HepG2 (cell line): Measurements from ENCODE around the gene TIA1. TPM values are rescaled to one million over a fixed set of nuclear protein-coding genes. Genes with fewer than 3 reads are reported as not detected.

Source experiments
- CREM ChIP-seq, 2 experiments: sonication (generic) in 1 of 2; formaldehyde crosslinking in 1 of 2; IDR thresholded peaks; 2 replicates each; pipeline versions ENCODE4 v1.4.0 to v1.6.1; 2016 to 2020; ENCODE audit warnings: antibody characterized with exemption in 1 of 2, mild to moderate bottlenecking in 1 of 2, missing genetic modification reagents in 1 of 2
- GPBP1L1 ChIP-seq: sonication (generic); formaldehyde crosslinking; IDR thresholded peaks from 2 replicates; pipeline ENCODE4 v1.5.0; 2020; ENCODE audit warnings: mild to moderate bottlenecking, missing genetic modification reagents
- IKZF4 ChIP-seq: sonication (generic); formaldehyde crosslinking; IDR thresholded peaks from 2 replicates; pipeline ENCODE4 v1.5.1; 2020; ENCODE audit warnings: borderline replicate concordance, mild to moderate bottlenecking, low read depth, missing genetic modification reagents; ENCODE audit errors: not compliant biosample characterization
- KDM2A ChIP-seq: sonication (generic); formaldehyde crosslinking; IDR thresholded peaks from 2 replicates; pipeline ENCODE4 v1.4.0; 2020; ENCODE audit warnings: low read depth, missing genetic modification reagents, borderline replicate concordance
- MAF1 ChIP-seq: sonication (generic); formaldehyde crosslinking; IDR thresholded peaks from 2 replicates; pipeline ENCODE4 v1.5.0; 2020; ENCODE audit warnings: missing genetic modification reagents, borderline replicate concordance
- MAFG ChIP-seq: sonication (generic); formaldehyde crosslinking; IDR thresholded peaks from 2 replicates; pipeline ENCODE4 v1.5.1; 2020; ENCODE audit warnings: mild to moderate bottlenecking, missing genetic modification reagents
- NFKBIZ ChIP-seq: IDR thresholded peaks from 2 replicates; pipeline ENCODE4 v1.6.1; 2018; ENCODE audit warnings: missing genetic modification reagents, missing compliant biosample characterization
- NKX3-1 ChIP-seq: sonication (generic); formaldehyde crosslinking; IDR thresholded peaks from 2 replicates; pipeline ENCODE4 v1.5.0; 2020; ENCODE audit warnings: missing genetic modification reagents
- NR3C1 ChIP-seq: sonication (generic); formaldehyde crosslinking; IDR thresholded peaks from 2 replicates; pipeline ENCODE4 v1.4.0; 2020; ENCODE audit warnings: missing genetic modification reagents
- ONECUT2 ChIP-seq: sonication (generic); formaldehyde crosslinking; IDR thresholded peaks from 2 replicates; pipeline ENCODE4 v1.4.0; 2020; ENCODE audit warnings: missing genetic modification reagents
- PRPF4 ChIP-seq: fragments of 200-400 bp; formaldehyde crosslinking; IDR thresholded peaks from 2 replicates; pipeline ENCODE4 v1.6.1; 2016; ENCODE audit warnings: low read length, low read depth; ENCODE audit not compliant: poor library complexity, severe bottlenecking
- RXRA ChIP-seq: sonication (generic); formaldehyde crosslinking; IDR thresholded peaks from 2 replicates; pipeline ENCODE4 v1.5.1; 2020; ENCODE audit warnings: missing genetic modification reagents
- SMC3 ChIP-seq: IDR thresholded peaks from 2 replicates; pipeline ENCODE4 v1.6.1; 2011; ENCODE audit warnings: low read length, improper control_type of control experiment
- USF2 ChIP-seq, 2 experiments: sonication (generic) in 1 of 2; formaldehyde crosslinking in 1 of 2; IDR thresholded peaks; 2 replicates each; pipeline versions ENCODE4 v1.5.1 to v1.6.1; 2011 to 2020; ENCODE audit warnings: borderline replicate concordance in 1 of 2, low read depth in 1 of 2, low read length in 1 of 2, mild to moderate bottlenecking in 1 of 2, missing genetic modification reagents in 1 of 2, moderate library complexity in 1 of 2
- ZBTB43 ChIP-seq: sonication (generic); formaldehyde crosslinking; conservative IDR thresholded peaks from 2 replicates; pipeline ENCODE4 v1.4.0; 2020; ENCODE audit warnings: missing genetic modification reagents
- ZMAT3 ChIP-seq: sonication (generic); formaldehyde crosslinking; conservative IDR thresholded peaks from 2 replicates; pipeline ENCODE4 v1.7.0; 2021; ENCODE audit warnings: missing genetic modification reagents
- ZNF121 ChIP-seq: sonication (generic); formaldehyde crosslinking; IDR thresholded peaks from 2 replicates; pipeline ENCODE4 v1.5.0; 2020; ENCODE audit warnings: mild to moderate bottlenecking, missing genetic modification reagents
- ZNF124 ChIP-seq: sonication (generic); formaldehyde crosslinking; IDR thresholded peaks from 2 replicates; pipeline ENCODE4 v1.4.0; 2020; ENCODE audit warnings: missing genetic modification reagents
- ZNF326 ChIP-seq: sonication (generic); formaldehyde crosslinking; IDR thresholded peaks from 2 replicates; pipeline ENCODE4 v1.4.0; 2020; ENCODE audit warnings: missing genetic modification reagents, borderline replicate concordance
- ZNF343 ChIP-seq: sonication (generic); formaldehyde crosslinking; IDR thresholded peaks from 2 replicates; pipeline ENCODE4 v1.4.0; 2020; ENCODE audit warnings: mild to moderate bottlenecking, missing genetic modification reagents
- ZNF558 ChIP-seq: sonication (generic); formaldehyde crosslinking; IDR thresholded peaks from 2 replicates; pipeline ENCODE4 v1.9.0; 2022; ENCODE audit warnings: mild to moderate bottlenecking, missing genetic modification reagents, borderline replicate concordance
- ZNF563 ChIP-seq: sonication (generic); formaldehyde crosslinking; IDR thresholded peaks from 2 replicates; pipeline ENCODE4 v1.8.0; 2022; ENCODE audit warnings: mild to moderate bottlenecking, moderate library complexity, missing genetic modification reagents
- ZNF720 ChIP-seq: sonication (generic); formaldehyde crosslinking; IDR thresholded peaks from 2 replicates; pipeline ENCODE4 v1.4.0; 2020; ENCODE audit warnings: missing genetic modification reagents
- polyA plus RNA-seq, 8 experiments: library from polyadenylated mRNA; depleted of rRNA in 3 of 8; stranded (reverse) in 7 of 8; unstranded in 1 of 8; fragments of >200 nt; fragmentation: Illumina TruSeq in 4 of 8; extraction: Trizol in 4 of 8; gene quantifications; 2 replicates each; pipeline versions ENCODE4 v1.2.1 to v1.2.3, GENCODE V29; 2011 to 2016; ENCODE audit warnings: low read depth in 4 of 8, missing spikeins in 1 of 8, mixed read lengths in 1 of 8; ENCODE audit not compliant: insufficient read depth in 1 of 8
- total RNA-seq, 5 experiments: library from RNA; depleted of rRNA; stranded (reverse); fragments of >200 nt; fragmentation: Illumina TruSeq; extraction: Trizol; gene quantifications; 2 replicates each; pipeline ENCODE4 v1.2.3, GENCODE V29; 2016; ENCODE audit warnings: low read depth in 1 of 5
- TF ChIP-seq, protein P1 (sequence below): IDR thresholded peaks from 2 replicates; pipeline ENCODE4 v1.6.1; 2016; ENCODE audit warnings: control low read depth

Gene TIA1
- total and polyA plus RNA-seq, 2 of the 13 experiments (the other 11 are each of a cell fraction or from before 2014, with no cell fraction given) = 209 to 319 TPM

DNA sequence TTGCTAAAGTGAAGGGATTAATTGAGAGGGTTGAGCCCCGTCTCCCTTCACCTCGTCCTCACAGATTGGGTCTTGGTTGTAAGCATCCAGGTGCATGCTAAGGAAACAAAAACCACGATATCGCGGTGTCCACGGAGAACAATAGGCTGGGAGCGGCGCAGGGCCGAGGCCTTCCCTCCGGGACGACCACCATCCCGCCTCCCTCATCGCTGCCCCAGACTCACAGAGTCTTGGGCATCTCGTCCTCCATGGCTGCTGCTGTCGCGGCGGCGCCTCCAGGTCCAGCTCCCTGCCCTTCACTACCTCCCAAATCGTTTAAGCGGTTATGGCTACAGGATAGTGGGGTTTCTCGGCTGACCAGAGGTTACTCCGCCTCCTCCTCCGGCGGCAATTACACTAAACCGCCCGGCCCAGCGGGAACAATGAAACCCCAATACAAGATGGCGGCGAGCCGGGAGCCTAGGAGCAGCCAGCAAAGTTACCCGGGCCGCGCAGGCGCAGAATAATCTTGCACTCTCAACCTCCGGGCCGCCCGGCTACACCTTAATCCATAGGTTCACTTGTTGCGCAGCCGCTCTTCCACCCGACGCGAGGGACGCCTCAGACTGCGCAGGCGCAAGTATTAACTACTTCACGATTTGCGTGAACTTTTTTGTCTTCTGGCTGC lies at the start of gene TIA1 (continued):
- TF ChIP-seq USF2 (IDR thresholded peaks at IDR 0.05; ENCODE audit: low read depth, low read length) (peak; percentile 33), USF2 (CRISPR knock-in tag; IDR thresholded peaks at IDR 0.05; ENCODE audit: borderline replicate concordance) (no peak), NFKBIZ (CRISPR knock-in tag) (peak; percentile 30; the same call in 1 of the 2 replicates), GPBP1L1 (no peak), ZNF558 (CRISPR knock-in tag) (peak; percentile 90), IKZF4 (CRISPR knock-in tag) (no peak), NR3C1 (CRISPR knock-in tag) (no peak), ZNF720 (CRISPR knock-in tag) (0 out of 2 replicates have a peak, but pooled peaks have one; percentile 67), MAF1 (CRISPR knock-in tag) (peak; percentile 36; the same call in 1 of the 2 replicates), ZNF326 (CRISPR knock-in tag) (no peak; the same call in 1 of the 2 replicates), KDM2A (CRISPR knock-in tag) (peak; percentile 91; the same call in 1 of the 2 replicates), ZBTB43 (CRISPR knock-in tag) (peak; percentile 39; the same call in 1 of the 2 replicates), MAFG (CRISPR knock-in tag) (no peak), SMC3 (0 out of 2 replicates have a peak, but pooled peaks have one; percentile 2), ZNF563 (CRISPR knock-in tag) (peak; percentile 81), ZNF124 (CRISPR knock-in tag) (no peak), PRPF4 (no peak), ZNF121 (CRISPR knock-in tag) (no peak), CREM (IDR thresholded peaks at IDR 0.05) (no peak; the same call in 1 of the 2 replicates), CREM (CRISPR knock-in tag; IDR thresholded peaks at IDR 0.05) (no peak), ZMAT3 (CRISPR knock-in tag) (peak; percentile 24; the same call in 1 of the 2 replicates), NKX3-1 (peak; percentile 44; the same call in 1 of the 2 replicates), RXRA (CRISPR knock-in tag) (peak; percentile 80), ONECUT2 (0 out of 2 replicates have a peak, but pooled peaks have one; percentile 11), ZNF343 (CRISPR knock-in tag) (peak; percentile 87)
- TF ChIP-seq, protein P1, sequence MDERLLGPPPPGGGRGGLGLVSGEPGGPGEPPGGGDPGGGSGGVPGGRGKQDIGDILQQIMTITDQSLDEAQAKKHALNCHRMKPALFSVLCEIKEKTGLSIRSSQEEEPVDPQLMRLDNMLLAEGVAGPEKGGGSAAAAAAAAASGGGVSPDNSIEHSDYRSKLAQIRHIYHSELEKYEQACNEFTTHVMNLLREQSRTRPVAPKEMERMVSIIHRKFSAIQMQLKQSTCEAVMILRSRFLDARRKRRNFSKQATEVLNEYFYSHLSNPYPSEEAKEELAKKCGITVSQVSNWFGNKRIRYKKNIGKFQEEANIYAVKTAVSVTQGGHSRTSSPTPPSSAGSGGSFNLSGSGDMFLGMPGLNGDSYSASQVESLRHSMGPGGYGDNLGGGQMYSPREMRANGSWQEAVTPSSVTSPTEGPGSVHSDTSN (CRISPR knock-in tag) = no peak
